Brain microvascular endothelial cell (primary cell): ENCODE measurements around the gene ZNF692.

Source experiments
- DNase-seq: peaks from one replicate; pipeline ENCODE4 v3.0.0-alpha.2; 2020
- H3K27ac ChIP-seq: fragments of 250-450 bp; sonication (Bioruptor Pico); 2 replicates; pipeline ENCODE4 v1.5.1; 2020; ENCODE audit warnings: mild to moderate bottlenecking, moderate library complexity
- H3K27me3 ChIP-seq: fragments of 250-450 bp; sonication (Bioruptor Pico); replicated peaks from 2 replicates; pipeline ENCODE4 v1.5.1; 2020; ENCODE audit warnings: mild to moderate bottlenecking
- H3K36me3 ChIP-seq: fragments of 250-450 bp; sonication (Bioruptor Pico); replicated peaks from 2 replicates; pipeline ENCODE4 v1.5.1; 2020; ENCODE audit warnings: mild to moderate bottlenecking
- H3K4me3 ChIP-seq: 2 replicates; pipeline ENCODE4 v1.5.1; 2011; ENCODE audit warnings: low read depth, mild to moderate bottlenecking, control low read depth, low read length, moderate library complexity
- CTCF ChIP-seq: IDR thresholded peaks from 2 replicates; pipeline ENCODE4 v1.5.1; 2011; ENCODE audit warnings: low read depth, mild to moderate bottlenecking, moderate library complexity, low read length, control low read depth, inconsistent platforms; ENCODE audit errors: missing control alignments
- in situ Hi-C: cut with HindIII; loops from 2 replicates; pipeline ENCODE4 v1.10.0; 2017; ENCODE audit warnings: low sequenced_read_pairs, low pct_ligation_motif_present

ZNF692 gene

DNA sequence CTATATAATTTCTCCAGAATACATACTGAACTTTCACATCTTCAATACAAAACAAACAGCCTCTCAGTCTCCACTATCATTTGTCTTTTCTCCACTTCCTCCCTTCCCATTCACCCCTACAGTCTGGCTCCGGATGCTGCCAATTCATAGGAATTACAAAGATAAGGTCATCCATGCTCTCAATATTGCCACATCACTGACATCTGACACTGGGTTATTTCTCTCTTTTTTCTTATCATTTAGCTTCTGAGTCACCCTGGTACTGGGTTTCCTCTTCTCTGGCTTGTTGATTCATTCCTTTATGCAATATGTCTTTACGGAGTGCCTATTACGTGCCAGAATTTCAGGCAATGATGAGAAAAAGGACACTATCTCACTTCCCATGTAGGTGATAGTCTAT is 30.0 kb downstream of the ZNF692 start:
- in situ Hi-C loops = no loop called here
- Histone ChIP-seq H3K27me3 (no peaks in the 10 kb centered on the region), H3K27ac (peak overlapping the region; percentile 63), H3K36me3 (peaks cover 5% of the 10 kb centered on the region), H3K4me3 (no peak overlapping the region)
- no peak for TF ChIP-seq CTCF
- DNase-seq = peak; percentile 87

- Histone ChIP-seq H3K4me3 (peak within 1 kb of the TSS; percentile 96), H3K27me3 (no peaks in the 10 kb centered on the region), H3K27ac (peak within 1 kb of the TSS; percentile 98), H3K36me3 (peaks cover 11% of the 10 kb centered on the region)
- peak; percentile 95 for DNase-seq
- in situ Hi-C loops = no loop called here
- peak; percentile 76 for TF ChIP-seq CTCF
Measured at GRCh38 chr1:248825909-248826760, 32.8 kb downstream of the ZNF692 start, which contains the start of gene SH3BP5L. TSS of gene SH3BP5L (minus strand) at chr1:248825915. CDS start at chr1:248824935, 980 bp downstream.

GRCh38 chr1:248825573-248825908 is 33.3 kb downstream of the ZNF692 start:
- Histone ChIP-seq H3K4me3 (peak overlapping the region; percentile 96), H3K27ac (peak overlapping the region; percentile 98), H3K36me3 (peaks cover 17% of the 10 kb centered on the region), H3K27me3 (no peaks in the 10 kb centered on the region)
- in situ Hi-C loops = no loop called here
- no peak for DNase-seq
- no peak for TF ChIP-seq CTCF

DNA sequence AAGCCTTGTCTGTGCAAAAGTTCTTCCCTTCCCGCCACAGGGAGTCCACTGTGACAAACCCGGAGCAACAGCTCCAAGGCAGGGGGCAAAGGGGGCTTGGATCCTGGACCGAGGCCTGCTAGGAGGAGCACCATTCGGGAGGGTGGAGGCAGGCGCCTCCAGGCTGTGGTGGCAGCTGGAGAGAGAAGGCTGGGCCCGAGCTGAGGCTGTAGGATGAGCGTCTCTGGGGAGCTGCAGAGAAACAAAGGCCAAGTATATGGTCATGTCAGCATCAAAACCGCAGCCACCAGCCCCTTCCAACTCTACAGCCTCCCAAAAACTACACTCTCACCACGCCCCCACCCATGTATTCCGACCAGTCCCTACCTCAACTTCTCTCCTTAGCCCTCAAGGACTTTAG is 33.7 kb downstream of the ZNF692 start:
- DNase-seq = no peak
- peak overlapping the region; percentile 98 for H3K27ac ChIP-seq
- in situ Hi-C loops = no loop called here

DNA sequence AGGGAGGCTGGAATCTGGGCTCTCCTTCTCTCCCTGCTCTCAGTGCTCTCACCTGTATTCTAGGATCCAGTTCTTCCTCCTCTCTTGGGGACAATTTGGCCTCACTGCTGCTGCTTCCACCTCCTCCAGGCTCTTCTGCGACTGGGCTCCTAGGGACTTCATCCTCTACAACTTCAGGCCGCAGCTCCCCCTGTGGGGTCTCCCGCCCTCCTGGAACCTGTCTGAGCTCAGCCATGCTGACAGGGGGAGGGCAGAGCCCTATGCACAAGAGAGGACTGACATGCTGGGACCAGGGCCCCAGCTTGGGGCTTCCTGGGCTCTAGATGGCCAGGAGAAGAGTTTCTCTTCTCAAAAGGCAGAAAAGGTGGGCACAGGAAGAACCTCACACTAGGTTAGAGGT is 34.2 kb downstream of the ZNF692 start:
- no peak for TF ChIP-seq CTCF

More for the DNA sequence above, 33.7 kb downstream of the ZNF692 start:
- Histone ChIP-seq H3K4me3 (peak overlapping the region; percentile 96), H3K36me3 (peaks cover 20% of the 10 kb centered on the region), H3K27me3 (no peaks in the 10 kb centered on the region)
- no peak for TF ChIP-seq CTCF

More for the DNA sequence above, 34.2 kb downstream of the ZNF692 start:
- H3K36me3 ChIP-seq = peaks cover 22% of the 10 kb centered on the region
- H3K27ac ChIP-seq = peak overlapping the region; percentile 98
- DNase-seq = no peak
- H3K27me3 ChIP-seq = no peaks in the 10 kb centered on the region
- peak overlapping the region; percentile 96 for H3K4me3 ChIP-seq
- in situ Hi-C loops = no loop called here
